Measurements from ENCODE around the gene TUBA4A.

The TUBA4A gene

GRCh38 chr2:219286436-219287115, 32.9 kb upstream of the TUBA4A start:
- DNase-seq (ENCODE audit: low read depth): no peak

- DNase-seq (ENCODE audit: low read depth): no peak
Observed at GRCh38 chr2:219285894-219286425, 32.2 kb upstream of the TUBA4A start.

- DNase-seq (ENCODE audit: low read depth): no peak
Observed at GRCh38 chr2:219285373-219285735, 31.6 kb upstream of the TUBA4A start.

GRCh38 chr2:219284501-219285372, 31.0 kb upstream of the TUBA4A start:
- DNase-seq (ENCODE audit: low read depth): no peak

- DNase-seq (ENCODE audit: low read depth): no peak
Observed at GRCh38 chr2:219282943-219283581, 29.3 kb upstream of the TUBA4A start.

- no peak for DNase-seq (ENCODE audit: low read depth)
Observed at GRCh38 chr2:219282375-219282774, 28.7 kb upstream of the TUBA4A start.

GRCh38 chr2:219281588-219281987, 27.9 kb upstream of the TUBA4A start:
- no peak for DNase-seq (ENCODE audit: low read depth)

- DNase-seq (ENCODE audit: low read depth): no peak
Observed at GRCh38 chr2:219280651-219281050, 26.9 kb upstream of the TUBA4A start.

- DNase-seq (ENCODE audit: low read depth): no peak
Observed at GRCh38 chr2:219279916-219280516, 26.3 kb upstream of the TUBA4A start.

GRCh38 chr2:219279151-219279915, 25.6 kb upstream of the TUBA4A start, which contains the start of gene DNAJB2:
Gene DNAJB2 (plus strand): TSS chr2:219279366. CDS start chr2:219279834, 468 bp downstream.
- peak; percentile 99 for DNase-seq (ENCODE audit: low read depth)

GRCh38 chr2:219278655-219279150, 25.0 kb upstream of the TUBA4A start:
- no peak for DNase-seq (ENCODE audit: low read depth)

GRCh38 chr2:219277703-219278654, 24.3 kb upstream of the TUBA4A start:
- peak; percentile 56 for DNase-seq (ENCODE audit: low read depth)

GRCh38 chr2:219274361-219274921, 20.7 kb upstream of the TUBA4A start:
- no peak for DNase-seq (ENCODE audit: low read depth)

GRCh38 chr2:219273937-219274336, 20.2 kb upstream of the TUBA4A start:
- DNase-seq (ENCODE audit: low read depth): no peak

- DNase-seq (ENCODE audit: low read depth): no peak
Observed at GRCh38 chr2:219272995-219273394, 19.3 kb upstream of the TUBA4A start.

GRCh38 chr2:219272356-219272755, 18.6 kb upstream of the TUBA4A start:
- DNase-seq (ENCODE audit: low read depth): no peak

- DNase-seq (ENCODE audit: low read depth): no peak
Observed at GRCh38 chr2:219271021-219271420, 17.3 kb upstream of the TUBA4A start.

- DNase-seq (ENCODE audit: low read depth): no peak
Observed at GRCh38 chr2:219270055-219270372, 16.3 kb upstream of the TUBA4A start.

GRCh38 chr2:219269362-219270054, 15.8 kb upstream of the TUBA4A start:
- no peak for DNase-seq (ENCODE audit: low read depth)

Data from stimulated activated CD8-positive, alpha-beta memory T cell treated with anti-CD3 and anti-CD28 coated beads, Interleukin-4, amount 100 ng/mL, for 24 hours (primary cell).